Stimulated activated memory B cell treated with anti-CD40 and anti-IgM and Interleukin-4, amounts not matched to agents 10 μg/mL and 1 μg/mL and 100 μg/mL, for 72 hours (primary cell): ENCODE data around the gene ITPR1.
A peak's percentile ranks its signal among the peaks of the same experiment; 100 is the strongest.

Source experiments
- ATAC-seq: fragments of 150-1000 bp; cut with Tn5 transposase; 2 replicates; pipeline ENCODE4 v1.10.0; 2021
- H3K27ac Mint-ChIP-seq: one replicate; pipeline ENCODE4 v1.8.0; 2022; ENCODE audit warnings: mild to moderate bottlenecking, mixed read lengths
- H3K27me3 Mint-ChIP-seq: one replicate; pipeline ENCODE4 v1.8.0; 2022; ENCODE audit warnings: mixed read lengths
- H3K36me3 Mint-ChIP-seq: one replicate; pipeline ENCODE4 v1.8.0; 2022; ENCODE audit warnings: mixed read lengths
- H3K4me1 Mint-ChIP-seq: one replicate; pipeline ENCODE4 v1.8.0; 2022; ENCODE audit warnings: mixed read lengths
- H3K4me3 Mint-ChIP-seq: one replicate; pipeline ENCODE4 v1.8.0; 2022; ENCODE audit warnings: mild to moderate bottlenecking, moderate library complexity, mixed read lengths
- H3K9me3 Mint-ChIP-seq: one replicate; pipeline ENCODE4 v1.8.0; 2022; ENCODE audit warnings: mixed read lengths

ITPR1 gene

GRCh38 chr3:4688411-4688810 lies 195.3 kb downstream of the ITPR1 start:
- ATAC-seq, result no peak
- Mint-ChIP-seq H3K27ac (no peak overlapping the region), H3K27me3 (no peaks in the 10 kb centered on the region), H3K9me3 (peaks cover 4% of the 10 kb centered on the region), H3K36me3 (peaks cover 88% of the 10 kb centered on the region), H3K4me1 (peaks cover 9% of the 10 kb centered on the region), H3K4me3 (no peak overlapping the region)

DNA sequence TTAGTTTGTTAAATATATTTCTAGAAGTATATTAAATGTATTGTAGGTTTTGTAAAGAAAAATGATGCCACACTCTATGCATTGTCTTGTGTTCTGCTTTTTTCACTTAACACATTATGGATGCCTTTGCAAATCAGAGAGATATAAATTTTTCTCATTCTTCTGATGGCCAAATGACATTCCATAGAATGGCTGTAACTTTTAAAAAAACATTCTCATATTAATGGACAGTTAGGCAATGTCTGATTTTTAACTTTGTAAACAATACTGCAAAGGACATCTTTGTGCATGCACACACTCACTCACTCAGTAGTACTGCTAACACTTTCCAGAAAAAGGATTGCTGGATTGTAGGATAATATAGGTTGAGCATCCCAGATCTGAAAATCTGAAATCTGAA lies 195.9 kb downstream of the ITPR1 start:
- Mint-ChIP-seq H3K27ac (no peak overlapping the region), H3K4me1 (peaks cover 15% of the 10 kb centered on the region), H3K4me3 (no peak overlapping the region), H3K36me3 (peaks cover 87% of the 10 kb centered on the region), H3K9me3 (peaks cover 4% of the 10 kb centered on the region), H3K27me3 (no peaks in the 10 kb centered on the region)
- no peak for ATAC-seq

DNA sequence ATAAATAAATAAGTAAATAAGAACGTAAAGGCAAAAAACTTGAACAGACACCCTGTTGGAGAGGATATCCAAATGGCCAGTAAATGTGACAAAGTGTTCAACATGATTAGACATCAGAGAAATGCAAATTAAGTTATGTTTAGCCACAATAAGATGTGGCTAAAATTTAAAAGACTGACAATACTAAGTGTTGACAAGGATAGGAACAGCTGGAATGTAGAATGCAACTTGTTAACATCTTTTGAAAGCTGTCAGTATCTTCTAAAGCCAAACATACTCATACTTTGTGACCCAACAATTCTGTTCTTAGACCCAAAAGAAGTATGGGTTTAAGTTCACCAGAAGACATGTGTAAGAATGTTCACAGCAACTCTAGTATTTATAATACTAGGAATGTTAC lies 197.1 kb downstream of the ITPR1 start:
- H3K4me1 Mint-ChIP-seq, result peaks cover 20% of the 10 kb centered on the region
- no peak for ATAC-seq
- H3K27me3 Mint-ChIP-seq, result no peaks in the 10 kb centered on the region
- H3K4me3 Mint-ChIP-seq, result no peak overlapping the region
- H3K27ac Mint-ChIP-seq, result no peak overlapping the region
- peaks cover 83% of the 10 kb centered on the region for H3K36me3 Mint-ChIP-seq
- H3K9me3 Mint-ChIP-seq, result peaks cover 4% of the 10 kb centered on the region

DNA sequence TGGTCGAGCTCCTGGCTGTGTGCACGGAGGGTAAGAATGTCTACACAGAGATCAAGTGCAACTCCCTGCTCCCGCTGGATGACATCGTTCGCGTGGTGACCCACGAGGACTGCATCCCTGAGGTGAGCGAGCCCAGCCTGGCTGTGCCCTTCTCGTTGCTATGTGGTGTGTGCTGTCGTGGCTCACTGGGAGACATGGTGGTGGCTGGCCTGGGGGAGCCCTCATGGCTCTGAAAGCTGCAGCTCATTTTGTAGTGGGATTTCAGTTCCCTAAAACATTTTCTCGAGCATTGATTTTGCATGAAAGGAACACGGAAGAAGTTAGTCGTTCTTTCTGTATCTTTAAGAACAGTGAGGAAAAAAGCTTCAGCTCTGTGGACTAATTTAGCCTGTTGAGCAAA lies 200.5 kb downstream of the ITPR1 start:
- H3K36me3 Mint-ChIP-seq, result peaks cover 62% of the 10 kb centered on the region
- no peak overlapping the region for H3K4me3 Mint-ChIP-seq
- peaks cover 4% of the 10 kb centered on the region for H3K9me3 Mint-ChIP-seq
- H3K27ac Mint-ChIP-seq, result peak overlapping the region; percentile 55
- no peaks in the 10 kb centered on the region for H3K27me3 Mint-ChIP-seq
- H3K4me1 Mint-ChIP-seq, result peaks cover 21% of the 10 kb centered on the region
- ATAC-seq, result peak; percentile 93

DNA sequence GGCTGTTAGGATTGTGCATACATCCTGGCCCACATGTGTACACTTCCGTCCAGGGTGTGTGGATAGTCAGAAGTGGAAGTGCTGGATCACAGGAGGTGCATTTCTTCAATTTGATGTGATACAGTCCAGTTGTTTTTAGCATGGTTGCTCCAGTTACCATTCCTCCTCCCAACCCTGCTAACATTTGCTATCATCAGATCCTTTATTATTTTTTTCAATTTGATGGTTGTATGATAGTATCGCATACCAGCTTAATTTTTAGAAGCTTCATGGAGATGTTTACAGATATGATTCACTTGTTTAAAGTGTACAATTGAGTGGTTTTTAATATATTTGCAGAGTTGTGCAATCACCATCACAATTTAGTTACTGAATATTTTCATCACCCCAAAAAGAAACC lies 202.7 kb downstream of the ITPR1 start:
- Mint-ChIP-seq H3K27ac (no peak overlapping the region), H3K4me1 (peaks cover 21% of the 10 kb centered on the region), H3K9me3 (no peaks in the 10 kb centered on the region), H3K36me3 (peaks cover 55% of the 10 kb centered on the region), H3K4me3 (no peak overlapping the region), H3K27me3 (no peaks in the 10 kb centered on the region)
- no peak for ATAC-seq

DNA sequence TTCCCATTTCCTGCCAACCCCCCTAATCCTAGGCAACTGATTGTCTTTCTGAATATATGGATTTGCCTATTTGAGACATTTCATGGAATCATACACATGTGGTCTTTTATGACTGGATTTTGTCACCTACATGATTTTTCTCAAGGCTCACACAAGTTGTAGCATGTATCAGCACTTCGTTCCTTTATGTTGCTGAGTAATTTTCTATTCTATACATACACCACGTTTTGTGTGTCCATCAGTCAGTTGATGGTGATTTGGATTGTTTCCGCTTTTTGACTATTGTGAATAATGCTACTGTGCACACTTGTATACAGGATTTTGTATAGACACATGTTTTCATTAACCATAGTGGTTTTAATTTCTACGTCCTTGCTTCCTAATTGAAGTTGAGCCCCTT lies 203.1 kb downstream of the ITPR1 start:
- Mint-ChIP-seq H3K27ac (no peak overlapping the region), H3K9me3 (no peaks in the 10 kb centered on the region), H3K4me3 (no peak overlapping the region), H3K27me3 (no peaks in the 10 kb centered on the region), H3K4me1 (peaks cover 21% of the 10 kb centered on the region), H3K36me3 (peaks cover 52% of the 10 kb centered on the region)
- no peak for ATAC-seq

DNA sequence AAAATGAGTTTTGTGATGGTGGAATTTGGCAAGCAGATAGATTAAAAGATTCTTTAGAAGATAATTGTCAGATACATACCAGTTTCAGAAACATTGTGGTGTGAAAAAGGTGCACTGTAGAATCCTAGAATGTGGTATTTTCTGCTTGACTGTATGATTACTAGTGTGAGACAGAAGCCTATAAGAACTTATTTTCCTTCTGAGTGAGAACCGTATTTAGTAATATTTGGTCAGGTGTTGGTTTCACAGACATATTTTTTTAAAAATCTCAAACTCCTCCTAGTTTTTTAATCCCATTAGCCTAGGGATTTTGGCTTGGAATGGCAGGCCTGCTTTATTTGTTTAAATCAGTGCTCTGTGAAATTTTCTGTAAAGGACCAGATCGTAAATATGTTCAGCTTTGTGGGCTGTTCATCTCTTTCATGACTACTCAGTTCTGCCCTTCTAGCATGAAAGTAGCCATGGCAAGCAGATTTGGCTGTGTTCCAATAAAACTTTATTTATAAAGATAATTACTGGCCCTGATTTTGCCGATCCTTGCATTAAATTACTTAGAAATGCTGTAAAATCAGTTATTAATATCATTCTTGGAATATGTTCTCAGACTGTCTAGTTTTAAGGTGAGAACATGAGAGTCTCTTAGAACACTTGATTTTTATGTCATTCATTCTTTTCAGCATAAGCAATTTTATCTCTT lies 205.1 kb downstream of the ITPR1 start:
- Mint-ChIP-seq H3K27ac (no peak overlapping the region), H3K9me3 (no peaks in the 10 kb centered on the region), H3K4me3 (no peak overlapping the region), H3K4me1 (peaks cover 13% of the 10 kb centered on the region), H3K36me3 (peaks cover 56% of the 10 kb centered on the region), H3K27me3 (no peaks in the 10 kb centered on the region)
- no peak for ATAC-seq

GRCh38 chr3:4703054-4703480 lies 209.9 kb downstream of the ITPR1 start:
- Mint-ChIP-seq H3K9me3 (no peaks in the 10 kb centered on the region), H3K4me3 (no peak overlapping the region), H3K36me3 (peaks cover 76% of the 10 kb centered on the region), H3K4me1 (no peaks in the 10 kb centered on the region), H3K27me3 (no peaks in the 10 kb centered on the region), H3K27ac (no peak overlapping the region)
- no peak for ATAC-seq

DNA sequence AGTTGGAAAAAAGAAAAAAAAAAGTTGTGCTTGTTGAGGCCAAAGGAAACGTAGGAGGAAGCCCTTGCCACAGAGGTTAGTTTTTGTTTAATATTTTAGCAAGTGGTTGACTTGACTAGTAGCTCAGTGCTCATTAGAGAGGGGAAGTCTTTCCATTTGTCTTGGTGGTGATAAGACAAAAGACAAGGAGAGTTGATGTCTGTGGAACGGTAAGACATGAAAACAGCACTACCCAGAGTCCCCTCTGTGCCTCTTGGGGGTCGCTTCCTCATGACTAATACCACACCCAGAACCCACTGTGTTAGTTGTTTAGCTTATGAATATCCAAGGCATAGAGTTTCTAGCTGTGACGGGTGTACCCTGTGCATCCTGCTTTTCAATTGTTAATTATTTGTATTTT lies 211.4 kb downstream of the ITPR1 start:
- Mint-ChIP-seq H3K4me3 (no peak overlapping the region), H3K27me3 (no peaks in the 10 kb centered on the region), H3K9me3 (no peaks in the 10 kb centered on the region), H3K36me3 (peaks cover 77% of the 10 kb centered on the region), H3K27ac (no peak overlapping the region), H3K4me1 (no peaks in the 10 kb centered on the region)
- no peak for ATAC-seq

GRCh38 chr3:4707324-4707723 lies 214.2 kb downstream of the ITPR1 start:
- Mint-ChIP-seq H3K27ac (no peak overlapping the region), H3K36me3 (peaks cover 76% of the 10 kb centered on the region), H3K9me3 (no peaks in the 10 kb centered on the region), H3K4me1 (peaks cover 6% of the 10 kb centered on the region), H3K27me3 (no peaks in the 10 kb centered on the region), H3K4me3 (no peak overlapping the region)
- no peak for ATAC-seq

GRCh38 chr3:4708230-4708629 lies 215.1 kb downstream of the ITPR1 start:
- no peak overlapping the region for H3K27ac Mint-ChIP-seq
- no peak for ATAC-seq
- no peaks in the 10 kb centered on the region for H3K27me3 Mint-ChIP-seq
- peaks cover 6% of the 10 kb centered on the region for H3K4me1 Mint-ChIP-seq
- peaks cover 71% of the 10 kb centered on the region for H3K36me3 Mint-ChIP-seq
- no peak overlapping the region for H3K4me3 Mint-ChIP-seq
- no peaks in the 10 kb centered on the region for H3K9me3 Mint-ChIP-seq

DNA sequence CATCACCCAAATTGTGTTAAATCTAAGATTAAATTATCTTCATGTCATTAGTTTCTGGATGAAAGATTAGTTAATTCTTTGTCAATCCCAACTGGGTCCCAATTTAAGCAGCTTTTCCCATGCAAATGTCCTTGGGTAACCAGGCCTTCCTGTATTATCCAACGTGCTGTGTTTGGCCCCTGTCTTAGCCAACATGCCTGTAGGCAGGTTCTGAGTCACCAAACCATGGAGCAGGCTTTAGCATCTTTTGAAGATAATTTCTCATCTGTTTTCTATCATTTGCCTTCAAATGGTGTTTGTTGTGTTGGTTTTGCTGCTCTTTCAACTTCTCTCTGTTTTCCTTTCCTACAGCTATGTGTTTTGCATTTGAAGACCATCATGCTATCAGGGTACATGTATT lies 216.2 kb downstream of the ITPR1 start:
- Mint-ChIP-seq H3K9me3 (no peaks in the 10 kb centered on the region), H3K4me3 (no peak overlapping the region), H3K4me1 (peaks cover 6% of the 10 kb centered on the region), H3K27ac (no peak overlapping the region), H3K27me3 (no peaks in the 10 kb centered on the region), H3K36me3 (peaks cover 71% of the 10 kb centered on the region)
- ATAC-seq, result no peak

GRCh38 chr3:4710191-4710590 lies 217.0 kb downstream of the ITPR1 start:
- ATAC-seq, result no peak
- Mint-ChIP-seq H3K4me1 (peaks cover 6% of the 10 kb centered on the region), H3K36me3 (peaks cover 71% of the 10 kb centered on the region)

DNA sequence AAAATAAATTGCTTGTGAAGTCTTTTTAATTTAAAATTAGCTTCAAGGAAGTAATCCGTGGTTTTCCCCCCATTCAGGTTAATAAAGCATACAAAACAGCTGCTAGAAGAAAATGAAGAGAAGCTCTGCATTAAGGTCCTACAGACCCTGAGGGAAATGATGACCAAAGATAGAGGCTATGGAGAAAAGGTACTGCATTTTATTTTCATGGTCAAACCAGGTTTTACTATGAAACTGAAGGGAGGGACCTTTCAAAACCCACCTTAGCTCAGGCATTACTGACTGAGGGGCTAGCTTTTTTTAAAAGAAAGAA lies 218.5 kb downstream of the ITPR1 start:
- peaks cover 6% of the 10 kb centered on the region for H3K4me1 Mint-ChIP-seq
- no peaks in the 10 kb centered on the region for H3K9me3 Mint-ChIP-seq
- no peak overlapping the region for H3K4me3 Mint-ChIP-seq
- no peak for ATAC-seq
- peaks cover 60% of the 10 kb centered on the region for H3K36me3 Mint-ChIP-seq
- no peak overlapping the region for H3K27ac Mint-ChIP-seq
- no peaks in the 10 kb centered on the region for H3K27me3 Mint-ChIP-seq

More at GRCh38 chr3:4710191-4710590, 217.0 kb downstream of the ITPR1 start:
- Mint-ChIP-seq H3K4me3 (no peak overlapping the region), H3K9me3 (no peaks in the 10 kb centered on the region), H3K27ac (no peak overlapping the region), H3K27me3 (no peaks in the 10 kb centered on the region)

DNA sequence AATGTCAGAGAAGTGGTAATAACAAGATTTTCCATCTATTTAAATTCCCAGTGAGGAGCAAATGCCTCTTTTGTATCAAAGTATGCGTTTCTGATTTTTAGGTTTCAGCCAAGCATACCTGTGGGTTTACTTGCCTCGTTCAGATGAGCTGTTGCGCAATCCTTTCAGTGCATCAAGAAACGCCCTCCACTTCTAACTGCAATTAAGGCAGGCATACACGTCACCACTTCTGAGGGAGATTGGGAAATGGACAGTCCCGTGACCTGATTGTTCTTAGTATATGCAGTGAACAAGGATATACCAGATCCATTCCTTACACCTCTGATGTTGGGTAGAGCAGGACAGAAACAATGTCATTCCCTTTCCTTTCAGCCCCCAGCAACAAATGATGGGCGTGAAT lies 219.0 kb downstream of the ITPR1 start:
- Mint-ChIP-seq H3K4me1 (peaks cover 6% of the 10 kb centered on the region), H3K36me3 (peaks cover 60% of the 10 kb centered on the region), H3K9me3 (no peaks in the 10 kb centered on the region), H3K27ac (no peak overlapping the region), H3K27me3 (no peaks in the 10 kb centered on the region), H3K4me3 (no peak overlapping the region)
- no peak for ATAC-seq

DNA sequence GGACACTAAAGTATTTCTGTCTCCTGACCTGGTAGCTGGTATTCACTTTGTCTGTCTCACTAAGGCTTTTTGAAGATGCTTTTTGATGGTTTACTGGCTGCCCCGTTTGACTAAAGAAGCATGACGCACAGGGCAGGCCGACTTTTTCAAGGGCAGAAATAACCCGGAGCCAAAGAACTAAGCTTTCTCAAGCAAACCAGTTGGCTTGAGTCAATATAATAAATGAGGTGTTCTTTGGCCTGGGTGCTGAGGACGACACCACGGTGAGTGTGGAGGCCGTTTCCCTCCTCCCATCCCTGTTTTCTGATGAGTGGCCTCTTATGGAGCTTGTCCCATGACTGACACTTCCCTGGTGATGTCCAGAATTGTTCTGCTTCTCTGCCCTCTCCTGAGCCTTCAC lies 220.9 kb downstream of the ITPR1 start:
- Mint-ChIP-seq H3K27me3 (no peaks in the 10 kb centered on the region), H3K9me3 (no peaks in the 10 kb centered on the region), H3K27ac (no peak overlapping the region), H3K4me3 (no peak overlapping the region), H3K36me3 (peaks cover 60% of the 10 kb centered on the region), H3K4me1 (peaks cover 6% of the 10 kb centered on the region)
- ATAC-seq, result no peak

- H3K27ac Mint-ChIP-seq, result no peak overlapping the region
- H3K4me1 Mint-ChIP-seq, result peaks cover 4% of the 10 kb centered on the region
- ATAC-seq, result no peak
- H3K27me3 Mint-ChIP-seq, result no peaks in the 10 kb centered on the region
- H3K9me3 Mint-ChIP-seq, result no peaks in the 10 kb centered on the region
- peaks cover 55% of the 10 kb centered on the region for H3K36me3 Mint-ChIP-seq
- H3K4me3 Mint-ChIP-seq, result no peak overlapping the region
Measured at GRCh38 chr3:4716266-4716665, 223.1 kb downstream of the ITPR1 start.
